Measurements from ENCODE around the gene ANO3.

Gene ANO3

GRCh38 chr11:26688701-26689100 is 356.8 kb downstream of the ANO3 start:
- no peak for TF ChIP-seq CTCF (IDR thresholded peaks at IDR 0.05; ENCODE audit: low read depth, low read length)

DNA sequence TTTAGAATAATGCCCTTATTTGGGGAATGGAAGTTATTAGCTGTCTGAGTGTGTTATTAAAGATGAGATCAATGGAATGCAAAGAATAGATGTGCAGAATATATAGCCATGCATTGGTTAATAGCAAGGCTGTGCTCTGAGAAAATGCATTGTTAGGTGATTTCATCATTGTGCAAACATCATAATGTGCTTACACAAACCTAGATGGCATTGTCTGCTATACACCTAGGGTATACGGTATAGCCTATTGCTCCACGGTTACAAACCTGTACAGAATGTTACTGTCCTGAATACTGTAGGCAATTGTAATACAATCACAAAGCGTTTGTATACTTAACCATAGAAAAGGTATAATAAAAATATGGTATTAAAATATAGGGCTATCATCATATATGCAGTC is 364.4 kb downstream of the ANO3 start:
- H3K36me3 ChIP-seq = no peaks in the 10 kb centered on the region
- no peaks in the 10 kb centered on the region for H3K9me3 ChIP-seq
- H3K4me1 ChIP-seq = no peaks in the 10 kb centered on the region
- DNase-seq = no peak
- no peak for TF ChIP-seq CTCF (IDR thresholded peaks at IDR 0.05; ENCODE audit: low read depth, low read length)
- H3K4me3 ChIP-seq (ENCODE audit: low read depth, low read length) = no peak overlapping the region
- no peaks in the 10 kb centered on the region for H3K27me3 ChIP-seq

More at GRCh38 chr11:26688701-26689100, 356.8 kb downstream of the ANO3 start:
- no peak for DNase-seq
- H3K4me3 ChIP-seq (ENCODE audit: low read depth, low read length) = no peak overlapping the region
- no peaks in the 10 kb centered on the region for H3K4me1 ChIP-seq
- H3K27me3 ChIP-seq = no peaks in the 10 kb centered on the region
- H3K9me3 ChIP-seq = no peaks in the 10 kb centered on the region
- no peaks in the 10 kb centered on the region for H3K36me3 ChIP-seq

GRCh38 chr11:26698224-26698623 is 366.3 kb downstream of the ANO3 start:
- no peaks in the 10 kb centered on the region for H3K9me3 ChIP-seq
- H3K27me3 ChIP-seq = no peaks in the 10 kb centered on the region
- no peak for TF ChIP-seq CTCF (IDR thresholded peaks at IDR 0.05; ENCODE audit: low read depth, low read length)
- no peak for DNase-seq
- H3K36me3 ChIP-seq = no peaks in the 10 kb centered on the region
- H3K4me1 ChIP-seq = no peaks in the 10 kb centered on the region
- H3K4me3 ChIP-seq (ENCODE audit: low read depth, low read length) = no peak overlapping the region

DNA sequence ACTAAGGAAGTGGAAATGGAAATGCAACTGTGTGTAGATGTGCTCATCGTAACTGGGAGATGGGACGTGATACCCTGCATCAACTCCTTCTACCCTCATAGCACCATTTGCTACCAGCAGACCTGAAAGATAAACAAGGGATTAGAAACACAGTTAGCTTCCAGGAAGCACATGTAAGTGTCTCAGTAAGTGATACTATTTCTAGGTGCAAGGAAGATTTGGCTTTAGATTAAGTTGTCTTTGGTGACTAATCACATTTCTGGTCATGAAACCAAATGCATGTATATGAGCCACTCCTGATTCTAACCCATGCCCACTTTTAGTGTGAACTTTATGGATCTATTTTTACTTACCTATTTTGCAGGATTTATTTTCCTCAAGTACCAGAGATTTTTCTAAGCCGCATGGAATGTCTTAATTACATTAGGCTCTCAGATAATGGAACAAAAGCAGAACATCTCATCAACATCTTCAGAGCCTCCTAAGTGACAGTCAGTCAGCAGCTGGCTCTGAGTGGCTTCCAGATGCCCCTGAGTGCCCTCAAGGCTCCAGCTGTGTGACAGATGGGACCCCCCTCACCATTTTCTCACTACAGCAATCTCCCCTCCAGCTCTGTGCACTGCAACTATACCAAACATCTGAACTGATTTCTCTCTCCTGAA is 368.8 kb downstream of the ANO3 start:
- H3K4me3 ChIP-seq (ENCODE audit: low read depth, low read length) = no peak overlapping the region
- TF ChIP-seq CTCF (IDR thresholded peaks at IDR 0.05; ENCODE audit: low read depth, low read length) = no peak
- no peaks in the 10 kb centered on the region for H3K4me1 ChIP-seq
- no peaks in the 10 kb centered on the region for H3K27me3 ChIP-seq
- no peaks in the 10 kb centered on the region for H3K36me3 ChIP-seq
- no peaks in the 10 kb centered on the region for H3K9me3 ChIP-seq
- DNase-seq = peak; percentile 23

DNA sequence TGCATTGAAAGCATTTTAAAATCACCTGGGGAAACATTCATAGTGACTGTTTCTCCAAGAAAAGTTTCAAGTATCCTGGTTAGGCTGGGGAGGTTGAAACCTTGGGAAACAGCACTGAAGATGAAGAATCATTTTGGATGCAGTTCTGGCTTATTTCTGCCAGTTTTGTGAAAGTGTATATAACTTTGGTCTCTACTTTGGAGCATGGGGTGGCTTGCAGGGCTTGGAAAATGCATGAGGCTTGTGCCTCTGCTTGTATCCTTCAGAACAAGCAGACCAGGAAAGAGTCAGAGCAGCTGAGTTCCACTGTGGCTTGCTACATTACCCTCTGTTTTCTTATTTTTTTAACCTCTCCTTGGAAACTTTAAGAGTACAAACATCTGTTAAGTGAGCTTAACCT is 370.5 kb downstream of the ANO3 start:
- no peak overlapping the region for H3K4me3 ChIP-seq (ENCODE audit: low read depth, low read length)
- no peaks in the 10 kb centered on the region for H3K36me3 ChIP-seq
- no peaks in the 10 kb centered on the region for H3K9me3 ChIP-seq
- no peak for TF ChIP-seq CTCF (IDR thresholded peaks at IDR 0.05; ENCODE audit: low read depth, low read length)
- no peak for DNase-seq
- no peaks in the 10 kb centered on the region for H3K27me3 ChIP-seq
- no peaks in the 10 kb centered on the region for H3K4me1 ChIP-seq

DNA sequence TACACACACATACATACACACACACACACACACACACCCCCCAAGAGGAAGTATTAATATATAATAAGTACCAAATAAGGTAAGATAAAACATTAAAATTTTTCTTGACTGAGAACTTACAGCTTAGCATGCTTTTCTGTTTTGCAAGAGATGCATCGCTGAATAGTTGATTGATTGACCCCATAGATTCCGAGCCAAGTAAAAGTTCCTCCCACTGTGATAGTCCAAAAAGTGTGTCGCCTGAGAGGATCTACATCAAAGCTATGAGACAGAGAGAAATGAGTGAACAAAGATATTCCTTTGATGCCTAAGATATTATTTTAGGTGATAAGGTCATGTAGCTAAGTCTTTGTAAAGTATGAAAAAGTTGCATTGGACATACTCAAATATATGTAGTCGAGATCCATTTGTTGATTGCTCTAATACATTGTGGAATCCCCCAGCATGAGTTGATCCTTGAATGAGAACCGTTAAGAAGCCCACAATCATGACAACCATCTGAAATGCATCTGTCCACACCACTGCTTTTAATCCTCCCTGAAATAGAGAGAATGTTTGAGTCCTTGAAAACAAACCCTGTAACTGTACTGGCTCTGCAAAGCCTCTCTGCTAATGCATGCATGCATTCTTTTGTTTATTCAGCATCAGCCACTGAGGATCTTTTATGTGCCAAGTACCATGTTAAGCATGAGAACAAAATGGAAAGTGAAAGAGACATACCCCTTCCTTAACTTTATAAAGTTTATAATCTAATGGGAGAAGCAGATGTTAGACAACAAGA is 371.7 kb downstream of the ANO3 start:
- no peak overlapping the region for H3K4me3 ChIP-seq (ENCODE audit: low read depth, low read length)
- no peaks in the 10 kb centered on the region for H3K27me3 ChIP-seq
- TF ChIP-seq CTCF (IDR thresholded peaks at IDR 0.05; ENCODE audit: low read depth, low read length) = no peak

More for the DNA sequence above, 371.7 kb downstream of the ANO3 start:
- Histone ChIP-seq H3K9me3 (no peaks in the 10 kb centered on the region), H3K4me1 (no peaks in the 10 kb centered on the region), H3K36me3 (no peaks in the 10 kb centered on the region)
- no peak for DNase-seq
